OCI-LY3 (cell line): ENCODE measurements around the gene MGMT.

ENCODE experiments used
- H2AFZ ChIP-seq: fragments of 200-600, 300-600 bp; shearing (Covaris generic); 2 replicates; pipeline ENCODE4 v1.6.0; 2014; ENCODE audit warnings: antibody characterized with exemption, low read depth, low read length
- H3K27ac ChIP-seq: fragments of 200-600, 300-600 bp; sonication (generic); 2 replicates; pipeline ENCODE4 v1.5.1; 2014; ENCODE audit warnings: mild to moderate bottlenecking, low read length, moderate library complexity, mixed read lengths
- H3K27me3 ChIP-seq: fragments of 200-600, 300-600 bp; sonication (generic); 2 replicates; pipeline ENCODE4 v1.6.1; 2014; ENCODE audit warnings: low read depth, low read length, mixed read lengths
- H3K36me3 ChIP-seq: fragments of 200-600, 300-600 bp; sonication (generic); replicated peaks from 2 replicates; pipeline ENCODE3; 2014; ENCODE audit warnings: low read depth, low read length, mixed read lengths
- H3K4me1 ChIP-seq: fragments of 300-600, 200-600 bp; sonication (generic); 2 replicates; pipeline ENCODE4 v1.6.1; 2014; ENCODE audit warnings: low read length, mixed read lengths
- H3K4me2 ChIP-seq: fragments of 200-600, 300-600 bp; sonication (generic); 2 replicates; pipeline ENCODE4 v1.6.1; 2014; ENCODE audit warnings: low read length, mixed read lengths
- H3K4me3 ChIP-seq: fragments of 300-600, 200-600 bp; sonication (generic); 2 replicates; pipeline ENCODE4 v1.5.1; 2014; ENCODE audit warnings: antibody characterized with exemption, mild to moderate bottlenecking, low read length, moderate library complexity
- H3K79me2 ChIP-seq: fragments of 300-600, 200-600 bp; shearing (Covaris generic); 2 replicates; pipeline ENCODE4 v1.6.1; 2014; ENCODE audit warnings: mild to moderate bottlenecking, low read length, mixed read lengths
- H3K9ac ChIP-seq: fragments of 300-600, 200-600 bp; shearing (Covaris generic); 2 replicates; pipeline ENCODE4 v1.6.0; 2014; ENCODE audit warnings: mild to moderate bottlenecking, low read length, moderate library complexity
- H3K9me3 ChIP-seq: fragments of 200-600, 300-600 bp; shearing (Covaris generic); 2 replicates; pipeline ENCODE4 v1.6.1; 2014; ENCODE audit warnings: low read length, mixed read lengths; ENCODE audit not compliant: insufficient read depth
- H4K20me1 ChIP-seq: fragments of 200-600, 300-600 bp; sonication (generic); 2 replicates; pipeline ENCODE4 v1.6.1; 2016; ENCODE audit warnings: low read length, mixed read lengths; ENCODE audit not compliant: insufficient read depth
- CTCF ChIP-seq: fragments of 200-600, 300-600 bp; sonication (generic); IDR thresholded peaks from 2 replicates; pipeline ENCODE4 v1.5.1; 2014; ENCODE audit warnings: antibody characterized with exemption, low read length, low read depth
- EZH2phosphoT487 ChIP-seq: fragments of 200-600 bp; shearing (Covaris generic); IDR thresholded peaks from 2 replicates; pipeline ENCODE4 v1.6.1; 2018; ENCODE audit warnings: antibody characterized with exemption, mixed run types, low read depth

Gene MGMT

DNA sequence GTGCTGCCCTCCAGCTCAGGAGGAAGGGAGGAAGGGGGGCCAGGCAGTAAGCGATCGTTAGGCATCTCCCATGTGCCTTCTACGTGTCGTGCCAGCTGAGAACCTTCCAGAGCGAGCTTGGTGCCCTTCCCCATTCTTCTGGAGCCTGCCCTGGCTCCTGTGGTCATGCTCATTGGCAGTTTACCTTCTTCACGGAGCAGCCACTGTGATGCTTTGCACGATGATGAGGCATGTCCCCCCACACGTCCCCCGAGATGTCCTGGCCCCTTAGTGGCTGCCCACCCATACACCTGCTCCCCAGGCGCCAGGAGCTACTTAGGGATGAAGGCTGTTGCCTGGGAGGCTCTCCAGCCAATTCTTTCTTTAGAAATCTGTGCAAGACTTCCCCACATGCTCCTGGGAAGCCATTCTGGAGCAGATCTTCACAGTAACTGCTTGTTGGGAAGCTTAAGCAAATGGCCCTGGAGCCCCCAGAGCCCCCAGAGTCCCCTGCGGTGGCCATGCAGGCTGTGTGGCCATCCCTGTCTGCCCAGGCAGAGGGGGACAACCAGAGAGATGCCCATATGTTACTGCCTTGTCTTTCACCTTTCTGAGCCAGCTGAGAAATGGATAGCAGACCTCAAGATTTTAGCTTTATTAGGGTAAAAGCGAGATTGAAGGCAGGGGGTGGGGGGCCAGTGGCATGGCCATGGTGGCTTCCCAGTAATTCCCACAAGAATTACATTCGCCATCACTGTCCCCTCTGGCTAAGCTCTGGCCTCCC lies 298.0 kb downstream of the MGMT start:
- no peak overlapping the region for H3K4me2 ChIP-seq
- no peak for TF ChIP-seq CTCF
- TF ChIP-seq EZH2phosphoT487 = no peak
- H3K4me1 ChIP-seq = no peaks in the 10 kb centered on the region
- no peaks in the 10 kb centered on the region for H3K79me2 ChIP-seq
- H3K27me3 ChIP-seq = no peaks in the 10 kb centered on the region
- no peaks in the 10 kb centered on the region for H4K20me1 ChIP-seq
- H3K9ac ChIP-seq = no peak overlapping the region
- no peaks in the 10 kb centered on the region for H3K36me3 ChIP-seq
- H2AFZ ChIP-seq = no peak overlapping the region
- H3K27ac ChIP-seq = no peak overlapping the region
- H3K9me3 ChIP-seq = no peaks in the 10 kb centered on the region
- H3K4me3 ChIP-seq = no peak overlapping the region

DNA sequence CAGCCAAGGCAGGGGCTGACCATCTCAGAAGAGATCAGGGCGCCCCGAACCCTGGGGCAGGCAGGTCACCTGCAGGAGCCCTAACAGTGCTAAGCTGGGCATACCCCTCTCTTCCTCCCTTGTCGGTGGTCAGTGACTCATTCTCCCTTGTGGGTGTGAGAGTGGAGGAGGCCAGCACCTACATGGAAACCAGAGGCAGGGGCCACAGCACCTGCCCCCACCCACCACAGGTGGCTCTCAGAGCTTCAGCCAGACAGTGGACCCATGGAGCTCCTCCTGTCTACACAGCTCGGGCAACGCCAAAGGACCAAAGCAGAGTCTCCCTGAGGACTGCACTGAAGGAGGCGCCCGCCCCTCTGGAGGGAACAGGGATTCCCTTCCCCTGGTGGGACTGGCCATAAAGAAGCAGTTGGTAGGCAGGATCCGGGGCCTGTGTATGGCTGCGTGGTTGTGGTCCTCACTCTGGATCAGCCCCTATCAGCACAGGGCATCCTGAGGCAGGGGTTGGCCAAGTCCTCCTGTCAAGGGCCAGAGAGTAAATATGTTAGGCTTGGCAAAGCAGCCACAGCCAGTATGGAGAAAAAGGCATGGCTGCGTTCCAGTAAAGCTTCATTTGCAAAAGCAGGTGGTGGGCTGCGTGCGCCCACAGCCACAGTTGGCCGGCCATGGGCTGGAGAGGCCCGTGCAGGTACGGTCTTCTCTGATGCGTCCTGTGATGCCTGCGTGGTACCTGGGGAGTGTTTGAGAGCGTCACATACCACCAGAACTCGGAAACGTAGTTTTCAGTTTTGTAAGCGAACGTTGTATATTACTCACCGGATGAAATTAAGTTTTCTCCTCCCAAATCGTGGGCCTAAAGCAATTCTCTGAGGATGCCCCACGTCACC lies 298.9 kb downstream of the MGMT start:
- no peaks in the 10 kb centered on the region for H4K20me1 ChIP-seq
- no peak overlapping the region for H2AFZ ChIP-seq
- H3K4me1 ChIP-seq = no peaks in the 10 kb centered on the region
- H3K36me3 ChIP-seq = no peaks in the 10 kb centered on the region
- no peak overlapping the region for H3K9ac ChIP-seq
- no peaks in the 10 kb centered on the region for H3K79me2 ChIP-seq
- no peaks in the 10 kb centered on the region for H3K9me3 ChIP-seq
- no peaks in the 10 kb centered on the region for H3K27me3 ChIP-seq
- no peak overlapping the region for H3K4me2 ChIP-seq
- H3K4me3 ChIP-seq = no peak overlapping the region
- no peak for TF ChIP-seq CTCF
- TF ChIP-seq EZH2phosphoT487 = no peak
- no peak overlapping the region for H3K27ac ChIP-seq

GRCh38 chr10:129766611-129767550 lies 299.8 kb downstream of the MGMT start:
- Histone ChIP-seq H3K36me3 (no peaks in the 10 kb centered on the region), H3K27ac (no peak overlapping the region), H3K4me1 (no peaks in the 10 kb centered on the region), H3K9me3 (no peaks in the 10 kb centered on the region), H3K4me3 (no peak overlapping the region), H2AFZ (no peak overlapping the region), H4K20me1 (no peaks in the 10 kb centered on the region), H3K79me2 (no peaks in the 10 kb centered on the region), H3K4me2 (no peak overlapping the region), H3K9ac (no peak overlapping the region), H3K27me3 (no peaks in the 10 kb centered on the region)
- no peak for TF ChIP-seq CTCF
- no peak for TF ChIP-seq EZH2phosphoT487

- Histone ChIP-seq H3K27me3 (no peaks in the 10 kb centered on the region), H3K27ac (no peak overlapping the region), H2AFZ (no peak overlapping the region), H3K36me3 (no peaks in the 10 kb centered on the region), H3K4me2 (no peak overlapping the region), H3K9me3 (no peaks in the 10 kb centered on the region), H4K20me1 (no peaks in the 10 kb centered on the region), H3K4me1 (no peaks in the 10 kb centered on the region), H3K79me2 (no peaks in the 10 kb centered on the region), H3K9ac (no peak overlapping the region), H3K4me3 (no peak overlapping the region)
- TF ChIP-seq EZH2phosphoT487 (no peak), CTCF (no peak)
These were observed 300.7 kb downstream of the MGMT start for GRCh38 chr10:129767751-129768150.
